H9 (cell line): ENCODE results near the gene CIT. TPM values are rescaled to one million over a fixed set of nuclear protein-coding genes. Genes with fewer than 3 reads are reported as not detected.

Source experiments
- DNase-seq: peaks from one replicate; pipeline ENCODE4 v3.0.0-alpha.2; 2017
- H2AFZ ChIP-seq: one replicate; pipeline ENCODE4 v1.6.1; 2013; ENCODE audit warnings: mild to moderate bottlenecking, low read length, control low read depth, moderate library complexity
- H2AK5ac ChIP-seq: 2 replicates; pipeline ENCODE4 v1.6.1; 2013; ENCODE audit warnings: low read length, control low read depth, mixed read lengths; ENCODE audit not compliant: insufficient read length
- H2BK120ac ChIP-seq: one replicate; pipeline ENCODE4 v1.6.1; 2013; ENCODE audit warnings: low read depth, mild to moderate bottlenecking, low read length, control low read depth, inconsistent platforms; ENCODE audit not compliant: poor library complexity, severe bottlenecking
- H2BK12ac ChIP-seq: 2 replicates; pipeline ENCODE4 v1.6.1; 2013; ENCODE audit warnings: low read length, control low read depth, mixed read lengths, low read depth; ENCODE audit not compliant: insufficient read length
- H2BK15ac ChIP-seq: 2 replicates; pipeline ENCODE4 v1.6.1; 2013; ENCODE audit warnings: low read depth, low read length, control low read depth
- H2BK20ac ChIP-seq: one replicate; pipeline ENCODE4 v1.6.1; 2013; ENCODE audit warnings: low read depth, mild to moderate bottlenecking, low read length, control low read depth, inconsistent platforms; ENCODE audit not compliant: poor library complexity, severe bottlenecking
- H2BK5ac ChIP-seq: 2 replicates; pipeline ENCODE4 v1.6.1; 2013; ENCODE audit warnings: low read length, control low read depth, mixed read lengths; ENCODE audit not compliant: insufficient read length
- H3K14ac ChIP-seq: 2 replicates; pipeline ENCODE4 v1.6.1; 2013; ENCODE audit warnings: low read length, control low read depth; ENCODE audit not compliant: insufficient read depth
- H3K18ac ChIP-seq: 2 replicates; pipeline ENCODE4 v1.6.1; 2013; ENCODE audit warnings: low read depth, mild to moderate bottlenecking, mixed read lengths, low read length, control low read depth; ENCODE audit not compliant: insufficient read length
- H3K23ac ChIP-seq: 2 replicates; pipeline ENCODE4 v1.6.1; 2013; ENCODE audit warnings: low read length, control low read depth, mixed read lengths, low read depth; ENCODE audit not compliant: insufficient read length
- H3K23me2 ChIP-seq: 2 replicates; pipeline ENCODE4 v1.6.1; 2013; ENCODE audit warnings: low read depth, mild to moderate bottlenecking, mixed read lengths, low read length, control low read depth; ENCODE audit not compliant: insufficient read length, poor library complexity, severe bottlenecking
- H3K27ac ChIP-seq: 2 replicates; pipeline ENCODE4 v1.5.1; 2013; ENCODE audit warnings: low read length, control low read depth, mixed read lengths, low read depth; ENCODE audit not compliant: insufficient read length
- H3K27me3 ChIP-seq: 2 replicates; pipeline ENCODE4 v1.6.1; 2013; ENCODE audit warnings: low read length, control low read depth, inconsistent platforms; ENCODE audit not compliant: insufficient read depth
- H3K4ac ChIP-seq: 2 replicates; pipeline ENCODE4 v1.6.1; 2013; ENCODE audit warnings: low read depth, mild to moderate bottlenecking, control low read depth, inconsistent platforms, low read length, moderate library complexity
- H3K4me1 ChIP-seq: 2 replicates; pipeline ENCODE4 v1.6.1; 2013; ENCODE audit warnings: low read length, control low read depth, inconsistent platforms; ENCODE audit not compliant: insufficient read depth
- H3K4me2 ChIP-seq: 2 replicates; pipeline ENCODE4 v1.6.1; 2013; ENCODE audit warnings: low read length, control low read depth, mixed read lengths; ENCODE audit not compliant: insufficient read length, insufficient read depth
- H3K56ac ChIP-seq: 2 replicates; pipeline ENCODE4 v1.6.1; 2013; ENCODE audit warnings: low read depth, mild to moderate bottlenecking, mixed read lengths, low read length, control low read depth; ENCODE audit not compliant: insufficient read length
- H3K79me1 ChIP-seq: 2 replicates; pipeline ENCODE4 v1.6.1; 2013; ENCODE audit warnings: low read depth, mild to moderate bottlenecking, moderate library complexity, low read length, control low read depth, inconsistent platforms; ENCODE audit not compliant: insufficient read depth, poor library complexity, severe bottlenecking
- H3K79me2 ChIP-seq: 2 replicates; pipeline ENCODE4 v1.6.1; 2013; ENCODE audit warnings: low read length, control low read depth, inconsistent platforms; ENCODE audit not compliant: insufficient read depth
- H3K9ac ChIP-seq: 2 replicates; pipeline ENCODE4 v1.6.1; 2013; ENCODE audit warnings: low read length, control low read depth, mixed read lengths; ENCODE audit not compliant: insufficient read length; ENCODE audit errors: extremely low read depth
- H3K9me3 ChIP-seq: one replicate; pipeline ENCODE4 v1.6.1; 2013; ENCODE audit warnings: low read depth, low read length, inconsistent platforms; ENCODE audit not compliant: control insufficient read depth
- H3T11ph ChIP-seq: one replicate; pipeline ENCODE4 v1.6.1; 2013; ENCODE audit warnings: mild to moderate bottlenecking, low read length, control low read depth, inconsistent platforms
- H4K20me1 ChIP-seq: one replicate; pipeline ENCODE4 v1.6.1; 2013; ENCODE audit not compliant: control insufficient read depth, insufficient read length, insufficient read depth
- H4K5ac ChIP-seq: 2 replicates; pipeline ENCODE4 v1.6.1; 2013; ENCODE audit warnings: low read depth, mild to moderate bottlenecking, mixed read lengths, low read length, control low read depth; ENCODE audit not compliant: insufficient read length
- H4K8ac ChIP-seq: replicated peaks from 2 replicates; pipeline ENCODE4 v1.6.1; 2013; ENCODE audit warnings: low read length, control low read depth, mixed read lengths, low read depth; ENCODE audit not compliant: insufficient read length
- H4K91ac ChIP-seq: 2 replicates; pipeline ENCODE4 v1.6.1; 2013; ENCODE audit warnings: low read depth, mild to moderate bottlenecking, moderate library complexity, mixed read lengths, low read length, control low read depth; ENCODE audit not compliant: insufficient read length
- H3K27ac Mint-ChIP-seq, 3 experiments: 2 replicates in 2 of 3; 3 replicates in 1 of 3; pipeline ENCODE4 v1.8.0; 2020 to 2021; ENCODE audit warnings: mixed read lengths in 3 of 3, mild to moderate bottlenecking in 1 of 3, moderate library complexity in 1 of 3
- H3K27me3 Mint-ChIP-seq: 2 replicates; pipeline ENCODE4 v1.8.0; 2021; ENCODE audit warnings: low read depth, mild to moderate bottlenecking, moderate library complexity, mixed read lengths
- H3K36me3 Mint-ChIP-seq, 3 experiments: 2 replicates in 2 of 3; 3 replicates in 1 of 3; pipeline ENCODE4 v1.8.0; 2020 to 2021; ENCODE audit warnings: low read depth in 3 of 3, mixed read lengths in 3 of 3; ENCODE audit not compliant: insufficient read depth in 1 of 3
- H3K4me1 Mint-ChIP-seq, 2 experiments: 2 replicates each; pipeline ENCODE4 v1.8.0; 2020; ENCODE audit warnings: mixed read lengths in 2 of 2
- H3K4me3 Mint-ChIP-seq, 2 experiments: 2 replicates in 1 of 2; 3 replicates in 1 of 2; pipeline ENCODE4 v1.8.0; 2020 to 2021; ENCODE audit warnings: mild to moderate bottlenecking in 2 of 2, mixed read lengths in 2 of 2, moderate library complexity in 1 of 2
- H3K9me3 Mint-ChIP-seq, 2 experiments: 2 replicates in 1 of 2; 3 replicates in 1 of 2; pipeline ENCODE4 v1.8.0; 2020; ENCODE audit warnings: mild to moderate bottlenecking in 2 of 2, mixed read lengths in 2 of 2, moderate library complexity in 1 of 2
- WGBS: extraction: QIAGEN DNeasy Blood & Tissue Kit; methylation state at CpG from one replicate; pipeline ENCODE4 v1.1.7; 2013; ENCODE audit warnings: missing lambda C conversion rate, low lambda C conversion rate, mixed read lengths; ENCODE audit not compliant: insufficient read length; ENCODE audit errors: extremely low coverage; 5-methylcytosine and 5-hydroxymethylcytosine counted together
- total RNA-seq: library from RNA; stranded (reverse); gene quantifications from 2 replicates; pipeline ENCODE4 v1.2.1, GENCODE V29; 2021
- TF ChIP-seq, protein P1 (sequence below): fragments of 200-600 bp; sonication (generic); conservative IDR thresholded peaks from 3 replicates; pipeline ENCODE4 v1.8.0; 2021; ENCODE audit warnings: antibody characterized with exemption, mild to moderate bottlenecking

The CIT gene
- total RNA-seq, 1 experiment from 2014 or later: 55.3 TPM

DNA sequence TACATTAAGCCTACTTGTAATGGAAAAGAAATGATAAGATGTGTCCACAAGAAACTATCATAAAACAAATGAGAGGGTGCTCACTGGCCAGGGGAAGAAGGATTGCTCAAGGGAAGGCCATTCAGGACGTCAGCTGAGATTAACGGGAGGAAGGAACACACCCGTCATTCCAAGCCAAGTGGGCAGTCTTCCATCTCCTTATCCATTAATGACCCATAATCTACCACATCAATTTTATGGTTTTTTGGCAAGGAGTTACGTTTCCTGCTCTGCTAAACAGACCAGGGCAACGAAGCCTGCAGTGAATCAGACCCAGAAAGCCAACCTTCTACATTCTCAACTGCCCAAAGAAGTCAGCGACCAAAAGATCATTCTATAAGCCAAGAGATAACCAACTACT lies 184.1 kb downstream of the CIT start:
- Histone ChIP-seq H2BK120ac (no peak overlapping the region), H2BK15ac (no peak overlapping the region), H3K56ac (no peak overlapping the region), H4K8ac (no peak overlapping the region), H3K18ac (no peak overlapping the region), H3K79me2 (no peaks in the 10 kb centered on the region), H2AFZ (no peak overlapping the region), H3K79me1 (no peaks in the 10 kb centered on the region), H3K9me3 (no peaks in the 10 kb centered on the region), H3K4me2 (no peak overlapping the region), H2BK20ac (no peak overlapping the region), H3K4ac (no peak overlapping the region), H3K23ac (no peak overlapping the region), H3K23me2 (no peaks in the 10 kb centered on the region), H4K20me1 (no peaks in the 10 kb centered on the region), H2BK12ac (no peak overlapping the region), H2AK5ac (no peak overlapping the region), H3T11ph (no peak overlapping the region), H3K9ac (no peak overlapping the region), H3K14ac (no peak overlapping the region), H4K5ac (no peak overlapping the region), H2BK5ac (no peak overlapping the region), H3K27me3 (no peaks in the 10 kb centered on the region), H4K91ac (no peak overlapping the region), H3K4me1 (no peaks in the 10 kb centered on the region), H3K27ac (no peak overlapping the region)
- Mint-ChIP-seq H3K4me3 (no peak overlapping the region), H3K27ac (0 out of 7 replicates have a peak overlapping the region, but pooled peaks of 1 of the 3 experiments have one; percentile 38), H3K27me3 (no peaks in the 10 kb centered on the region), H3K9me3 (peaks cover 0 to under 1% of the 10 kb centered on the region in 2 experiments; a peak in 1 of 5 replicates), H3K36me3 (peaks cover 20 to 50% (median 45%) of the 10 kb centered on the region in 3 experiments; a peak in 6 of 7 replicates), H3K4me1 (no peaks in the 10 kb centered on the region)
- TF ChIP-seq, protein P1, sequence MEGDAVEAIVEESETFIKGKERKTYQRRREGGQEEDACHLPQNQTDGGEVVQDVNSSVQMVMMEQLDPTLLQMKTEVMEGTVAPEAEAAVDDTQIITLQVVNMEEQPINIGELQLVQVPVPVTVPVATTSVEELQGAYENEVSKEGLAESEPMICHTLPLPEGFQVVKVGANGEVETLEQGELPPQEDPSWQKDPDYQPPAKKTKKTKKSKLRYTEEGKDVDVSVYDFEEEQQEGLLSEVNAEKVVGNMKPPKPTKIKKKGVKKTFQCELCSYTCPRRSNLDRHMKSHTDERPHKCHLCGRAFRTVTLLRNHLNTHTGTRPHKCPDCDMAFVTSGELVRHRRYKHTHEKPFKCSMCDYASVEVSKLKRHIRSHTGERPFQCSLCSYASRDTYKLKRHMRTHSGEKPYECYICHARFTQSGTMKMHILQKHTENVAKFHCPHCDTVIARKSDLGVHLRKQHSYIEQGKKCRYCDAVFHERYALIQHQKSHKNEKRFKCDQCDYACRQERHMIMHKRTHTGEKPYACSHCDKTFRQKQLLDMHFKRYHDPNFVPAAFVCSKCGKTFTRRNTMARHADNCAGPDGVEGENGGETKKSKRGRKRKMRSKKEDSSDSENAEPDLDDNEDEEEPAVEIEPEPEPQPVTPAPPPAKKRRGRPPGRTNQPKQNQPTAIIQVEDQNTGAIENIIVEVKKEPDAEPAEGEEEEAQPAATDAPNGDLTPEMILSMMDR: no peak
- no CpG with 5 or more reads among the region's 6 CpGs for WGBS
- no peak for DNase-seq
